ENCODE data around the gene RTKN2.

DNA sequence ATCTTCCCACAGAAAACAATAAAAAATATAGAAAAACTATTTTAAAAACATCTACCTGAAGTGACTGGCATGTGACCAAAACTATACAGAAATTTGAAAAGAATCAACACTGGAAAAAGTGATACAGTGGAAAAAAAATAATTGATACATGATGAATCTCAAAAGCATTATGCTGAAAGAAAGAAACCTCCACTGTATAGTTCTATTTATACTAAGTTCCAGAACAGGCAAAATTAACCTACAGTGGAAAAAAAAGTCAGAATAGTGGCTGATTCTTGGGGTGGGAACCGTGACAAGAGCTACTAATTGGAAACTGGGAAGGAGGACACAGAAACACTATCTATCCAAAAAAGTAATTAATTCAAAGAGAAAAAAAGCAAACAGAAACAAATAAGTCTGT, 14.9 kb downstream of the RTKN2 start:
- TF ChIP-seq REST (IDR thresholded peaks at IDR 0.05; ENCODE audit: insufficient read depth in 1 of 2, low read depth in 2 of 2, low read length in 2 of 2) (no peak), TAF1 (IDR thresholded peaks at IDR 0.05; ENCODE audit: borderline replicate concordance, insufficient read depth, low read length) (no peak), FOXP2 (optimal IDR thresholded peaks at IDR 0.05; ENCODE audit: borderline replicate concordance, extremely low read depth, extremely low read length, insufficient read depth) (no peak), POLR2AphosphoS5 (IDR thresholded peaks at IDR 0.05; ENCODE audit: low read depth, low read length) (no peak), SIN3A (IDR thresholded peaks at IDR 0.05; ENCODE audit: borderline replicate concordance, insufficient read depth, low read length) (no peak)

Measured in PFSK-1 (cell line).